ENCODE results near the gene ITGAE. TPM values are rescaled to one million over a fixed set of nuclear protein-coding genes. Genes with fewer than 3 reads are reported as not detected.
"Not testable (repeated sequence)": the region's sequence is repeated elsewhere in the genome, so short reads cannot be mapped to it uniquely, and the experiment has no call there.

The ITGAE gene
- total and polyA plus RNA-seq, 10 of the 15 experiments (the other 5 are each of a cell fraction or from before 2014, with no cell fraction given), result 13.1 to 161 (median 34.8) TPM

DNA sequence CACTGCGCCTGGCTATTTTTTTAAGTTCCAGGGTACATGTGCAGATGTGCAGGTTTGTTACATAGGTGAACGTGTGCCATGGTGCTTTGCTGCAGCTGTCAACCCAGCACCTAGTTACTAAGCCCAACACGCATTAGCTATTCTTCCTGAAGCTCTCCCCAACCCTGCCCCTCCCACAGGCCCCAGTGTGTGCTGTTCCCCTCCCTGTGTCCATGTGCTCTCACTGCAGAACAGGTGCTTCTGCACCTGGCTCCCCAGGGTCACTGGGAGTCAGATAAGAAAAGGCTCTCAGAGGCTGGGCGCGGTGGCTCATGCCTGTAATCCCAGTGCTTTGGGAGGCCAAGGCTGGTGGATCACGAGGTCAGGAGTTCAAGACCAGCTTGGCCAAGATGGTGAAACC is 71.1 kb downstream of the ITGAE start (continued):
- TF ChIP-seq, protein P1, sequence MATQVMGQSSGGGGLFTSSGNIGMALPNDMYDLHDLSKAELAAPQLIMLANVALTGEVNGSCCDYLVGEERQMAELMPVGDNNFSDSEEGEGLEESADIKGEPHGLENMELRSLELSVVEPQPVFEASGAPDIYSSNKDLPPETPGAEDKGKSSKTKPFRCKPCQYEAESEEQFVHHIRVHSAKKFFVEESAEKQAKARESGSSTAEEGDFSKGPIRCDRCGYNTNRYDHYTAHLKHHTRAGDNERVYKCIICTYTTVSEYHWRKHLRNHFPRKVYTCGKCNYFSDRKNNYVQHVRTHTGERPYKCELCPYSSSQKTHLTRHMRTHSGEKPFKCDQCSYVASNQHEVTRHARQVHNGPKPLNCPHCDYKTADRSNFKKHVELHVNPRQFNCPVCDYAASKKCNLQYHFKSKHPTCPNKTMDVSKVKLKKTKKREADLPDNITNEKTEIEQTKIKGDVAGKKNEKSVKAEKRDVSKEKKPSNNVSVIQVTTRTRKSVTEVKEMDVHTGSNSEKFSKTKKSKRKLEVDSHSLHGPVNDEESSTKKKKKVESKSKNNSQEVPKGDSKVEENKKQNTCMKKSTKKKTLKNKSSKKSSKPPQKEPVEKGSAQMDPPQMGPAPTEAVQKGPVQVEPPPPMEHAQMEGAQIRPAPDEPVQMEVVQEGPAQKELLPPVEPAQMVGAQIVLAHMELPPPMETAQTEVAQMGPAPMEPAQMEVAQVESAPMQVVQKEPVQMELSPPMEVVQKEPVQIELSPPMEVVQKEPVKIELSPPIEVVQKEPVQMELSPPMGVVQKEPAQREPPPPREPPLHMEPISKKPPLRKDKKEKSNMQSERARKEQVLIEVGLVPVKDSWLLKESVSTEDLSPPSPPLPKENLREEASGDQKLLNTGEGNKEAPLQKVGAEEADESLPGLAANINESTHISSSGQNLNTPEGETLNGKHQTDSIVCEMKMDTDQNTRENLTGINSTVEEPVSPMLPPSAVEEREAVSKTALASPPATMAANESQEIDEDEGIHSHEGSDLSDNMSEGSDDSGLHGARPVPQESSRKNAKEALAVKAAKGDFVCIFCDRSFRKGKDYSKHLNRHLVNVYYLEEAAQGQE (IDR thresholded peaks at IDR 0.05; ENCODE audit: low read depth, low read length), result no peak

DNA sequence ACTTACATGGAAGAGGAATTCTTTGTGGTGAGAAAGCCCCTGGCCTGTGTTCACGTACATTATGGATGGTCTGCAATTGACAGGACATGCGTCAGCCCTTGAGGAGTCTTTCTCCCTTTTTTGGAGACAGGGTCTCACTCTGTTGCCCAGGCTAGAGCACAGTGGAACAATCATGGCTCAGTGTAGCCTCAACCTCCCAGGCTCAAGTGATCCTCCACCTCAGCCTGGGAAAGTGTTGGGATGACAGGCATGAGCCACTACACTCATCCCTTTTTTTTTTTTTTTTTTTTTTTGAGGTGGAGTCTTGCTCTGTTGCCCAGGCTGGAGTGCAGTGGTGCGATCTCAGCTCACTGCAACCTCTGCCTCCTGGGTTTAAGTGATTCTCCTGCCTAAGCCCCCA is 72.9 kb downstream of the ITGAE start:
- H2AFZ ChIP-seq (ENCODE audit: control insufficient read depth, low read depth, low read length); DNase-seq (ENCODE audit: low read depth, low spot score); H3K4me2 ChIP-seq (ENCODE audit: control insufficient read depth, insufficient read depth); H3K27me3 ChIP-seq (replicated peaks in 1 of 2; ENCODE audit: control insufficient read depth in 2 of 2, insufficient read depth in 2 of 2, low read length in 1 of 2); H3K36me3 ChIP-seq (ENCODE audit: control insufficient read depth in 2 of 2, insufficient read depth in 2 of 2, low read length in 1 of 2); H4K20me1 ChIP-seq (ENCODE audit: control insufficient read depth, insufficient read depth); BruUV-seq (replicated peaks); ATAC-seq; in situ Hi-C loops (cut with MboI); H3K9ac ChIP-seq (ENCODE audit: control insufficient read depth, insufficient read depth, low read length); H3K9me3 ChIP-seq (replicated peaks; ENCODE audit: control insufficient read depth, insufficient read depth, low read length); FAIRE-seq; H3K4me3 ChIP-seq; H3K27ac ChIP-seq (ENCODE audit: control insufficient read depth, insufficient read depth): not testable (repeated sequence)
- POLR2A ChIA-PET, result interaction anchor here (1.0 kb wide), 1 partner anchor 9 kb away, joined by 3 read pairs; no protein-coding TSS in a partner anchor
- intact Hi-C loops (cut with micrococcal nuclease; ENCODE audit: unreplicated experiment), result loop anchor here (5.0 kb wide), 1 partner anchor 36 kb away; no protein-coding TSS in a partner anchor
- peaks cover 44% of the 10 kb centered on the region for H3K79me2 ChIP-seq (ENCODE audit: control insufficient read depth, insufficient read depth, low read length)
- peaks cover 11% of the 10 kb centered on the region for H3K4me1 ChIP-seq (ENCODE audit: control insufficient read depth, insufficient read depth, low read length)
- WGBS (ENCODE audit: insufficient coverage, insufficient replicate concordance, low lambda C conversion rate, missing lambda C conversion rate), result 98% methylated on average over 3 of the region's 3 CpGs
- SMC1A ChIA-PET (ENCODE audit: uncharacterized antibody, unreplicated experiment), result interaction anchor here (1.7 to 3.8 kb wide), 2 partner anchors 10 to 31 kb away, joined by 4 to 23 read pairs; partner anchors contain the start of gene P2RX5
- CTCF ChIA-PET, result interaction anchor here (1.2 to 5.3 kb wide), 7 partner anchors 10 to 126 kb away, joined by 3 to 48 read pairs (median 5); no protein-coding TSS in a partner anchor
- RAD21 ChIA-PET (ENCODE audit: unreplicated experiment), result interaction anchor here (1.1 to 5.2 kb wide), 4 partner anchors 10 to 45 kb away, joined by 4 to 27 read pairs (median 17); partner anchors contain the start of gene P2RX5

Data from GM12878 (cell line).